Choroid plexus epithelial cell (primary cell): ENCODE measurements around the gene CIC.
A peak's percentile ranks its signal among the peaks of the same experiment; 100 is the strongest.

Experiments used
- DNase-seq: peaks from one replicate; pipeline ENCODE4 v3.0.0-alpha.2; 2010; ENCODE audit warnings: low read depth
- H3K4me3 ChIP-seq: 2 replicates; pipeline ENCODE4 v1.5.1; 2011; ENCODE audit warnings: low read depth, mild to moderate bottlenecking, control low read depth, low read length, moderate library complexity
- TF ChIP-seq, protein P1 (sequence below): conservative IDR thresholded peaks from 2 replicates; pipeline ENCODE4 v1.5.1; 2011; ENCODE audit warnings: low read depth, mild to moderate bottlenecking, control low read depth, inconsistent platforms, low read length, moderate library complexity

The CIC gene

DNA sequence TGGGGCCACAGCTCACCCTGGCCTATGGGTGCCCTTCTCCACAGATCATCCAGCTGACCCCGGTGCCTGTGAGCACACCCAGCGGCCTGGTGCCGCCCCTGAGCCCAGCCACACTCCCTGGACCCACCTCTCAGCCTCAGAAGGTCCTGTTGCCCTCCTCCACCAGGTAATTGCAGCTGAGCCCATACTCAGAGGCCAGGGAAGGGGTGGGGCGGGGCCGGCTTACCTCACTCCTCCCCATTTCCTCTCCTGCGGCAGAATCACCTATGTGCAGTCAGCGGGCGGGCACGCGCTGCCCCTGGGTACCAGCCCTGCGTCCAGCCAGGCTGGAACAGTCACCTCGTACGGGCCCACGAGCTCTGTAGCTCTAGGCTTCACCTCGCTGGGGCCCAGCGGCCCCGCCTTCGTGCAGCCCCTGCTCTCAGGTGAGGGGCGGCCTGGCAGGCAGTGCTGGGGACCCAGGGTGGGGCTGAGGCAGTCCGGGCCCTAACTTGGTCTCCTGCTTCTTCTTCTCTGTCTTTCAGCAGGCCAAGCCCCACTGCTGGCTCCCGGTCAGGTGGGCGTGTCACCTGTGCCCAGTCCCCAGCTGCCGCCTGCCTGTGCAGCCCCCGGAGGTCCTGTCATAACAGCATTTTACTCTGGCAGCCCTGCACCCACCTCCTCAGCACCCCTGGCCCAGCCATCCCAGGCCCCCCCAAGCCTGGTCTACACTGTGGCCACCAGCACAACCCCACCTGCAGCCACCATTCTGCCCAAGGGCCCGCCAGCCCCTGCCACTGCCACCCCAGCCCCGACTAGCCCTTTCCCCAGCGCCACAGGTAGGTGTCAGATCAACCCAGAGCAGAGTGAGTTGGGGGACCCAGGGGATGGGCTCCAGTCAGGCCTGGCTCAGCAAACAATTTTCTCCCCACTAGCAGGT is 23.2 kb downstream of the CIC start:
- TF ChIP-seq, protein P1, sequence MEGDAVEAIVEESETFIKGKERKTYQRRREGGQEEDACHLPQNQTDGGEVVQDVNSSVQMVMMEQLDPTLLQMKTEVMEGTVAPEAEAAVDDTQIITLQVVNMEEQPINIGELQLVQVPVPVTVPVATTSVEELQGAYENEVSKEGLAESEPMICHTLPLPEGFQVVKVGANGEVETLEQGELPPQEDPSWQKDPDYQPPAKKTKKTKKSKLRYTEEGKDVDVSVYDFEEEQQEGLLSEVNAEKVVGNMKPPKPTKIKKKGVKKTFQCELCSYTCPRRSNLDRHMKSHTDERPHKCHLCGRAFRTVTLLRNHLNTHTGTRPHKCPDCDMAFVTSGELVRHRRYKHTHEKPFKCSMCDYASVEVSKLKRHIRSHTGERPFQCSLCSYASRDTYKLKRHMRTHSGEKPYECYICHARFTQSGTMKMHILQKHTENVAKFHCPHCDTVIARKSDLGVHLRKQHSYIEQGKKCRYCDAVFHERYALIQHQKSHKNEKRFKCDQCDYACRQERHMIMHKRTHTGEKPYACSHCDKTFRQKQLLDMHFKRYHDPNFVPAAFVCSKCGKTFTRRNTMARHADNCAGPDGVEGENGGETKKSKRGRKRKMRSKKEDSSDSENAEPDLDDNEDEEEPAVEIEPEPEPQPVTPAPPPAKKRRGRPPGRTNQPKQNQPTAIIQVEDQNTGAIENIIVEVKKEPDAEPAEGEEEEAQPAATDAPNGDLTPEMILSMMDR: no peak
- no peak overlapping the region for H3K4me3 ChIP-seq
- no peak for DNase-seq

DNA sequence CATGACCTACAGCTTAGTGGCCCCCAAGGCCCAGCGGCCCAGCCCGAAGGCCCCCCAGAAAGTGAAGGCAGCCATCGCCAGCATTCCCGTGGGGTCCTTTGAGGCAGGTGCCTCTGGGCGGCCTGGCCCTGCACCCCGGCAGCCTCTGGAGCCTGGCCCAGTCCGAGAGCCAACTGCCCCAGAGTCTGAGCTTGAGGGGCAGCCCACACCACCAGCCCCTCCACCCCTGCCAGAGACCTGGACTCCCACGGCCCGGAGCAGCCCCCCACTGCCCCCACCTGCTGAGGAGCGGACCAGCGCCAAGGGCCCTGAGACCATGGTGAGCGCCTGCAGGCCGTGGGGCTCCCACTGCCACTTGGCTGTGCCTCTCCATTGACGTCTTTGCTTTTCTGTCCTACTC is 23.9 kb downstream of the CIC start:
- TF ChIP-seq, protein P1: no peak
- H3K4me3 ChIP-seq: no peak overlapping the region
- DNase-seq: no peak

DNA sequence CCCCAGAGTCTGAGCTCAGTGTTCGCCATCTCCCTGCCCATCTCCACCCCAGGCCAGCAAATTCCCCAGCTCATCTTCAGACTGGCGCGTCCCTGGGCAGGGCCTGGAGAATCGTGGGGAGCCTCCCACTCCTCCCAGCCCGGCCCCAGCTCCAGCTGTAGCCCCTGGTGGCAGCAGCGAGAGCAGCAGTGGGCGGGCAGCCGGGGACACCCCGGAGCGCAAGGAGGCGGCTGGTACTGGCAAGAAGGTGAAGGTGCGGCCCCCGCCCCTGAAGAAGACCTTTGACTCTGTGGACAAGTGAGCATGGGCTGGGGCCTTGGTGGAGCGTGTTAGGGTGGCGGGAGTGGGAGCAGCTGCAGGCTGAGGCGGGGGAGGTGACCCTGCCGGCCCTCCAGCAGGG is 24.5 kb downstream of the CIC start:
- TF ChIP-seq, protein P1: peak; percentile 33
- no peak overlapping the region for H3K4me3 ChIP-seq
- no peak for DNase-seq

DNA sequence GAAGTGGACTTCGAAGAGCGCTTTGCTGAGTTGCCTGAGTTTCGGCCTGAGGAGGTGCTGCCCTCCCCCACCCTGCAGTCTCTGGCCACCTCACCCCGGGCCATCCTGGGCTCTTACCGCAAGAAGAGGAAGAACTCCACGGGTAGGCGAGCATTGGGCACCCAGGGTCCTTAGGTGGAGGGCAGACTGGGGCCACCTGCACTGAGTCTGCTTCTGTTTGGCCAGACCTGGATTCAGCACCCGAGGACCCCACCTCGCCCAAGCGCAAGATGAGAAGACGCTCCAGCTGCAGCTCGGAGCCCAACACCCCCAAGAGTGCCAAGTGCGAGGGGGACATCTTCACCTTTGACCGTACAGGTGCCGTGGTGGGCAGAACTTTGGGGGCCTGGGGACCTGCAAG is 24.9 kb downstream of the CIC start:
- DNase-seq: no peak
- H3K4me3 ChIP-seq: no peak overlapping the region
- TF ChIP-seq, protein P1: no peak

DNA sequence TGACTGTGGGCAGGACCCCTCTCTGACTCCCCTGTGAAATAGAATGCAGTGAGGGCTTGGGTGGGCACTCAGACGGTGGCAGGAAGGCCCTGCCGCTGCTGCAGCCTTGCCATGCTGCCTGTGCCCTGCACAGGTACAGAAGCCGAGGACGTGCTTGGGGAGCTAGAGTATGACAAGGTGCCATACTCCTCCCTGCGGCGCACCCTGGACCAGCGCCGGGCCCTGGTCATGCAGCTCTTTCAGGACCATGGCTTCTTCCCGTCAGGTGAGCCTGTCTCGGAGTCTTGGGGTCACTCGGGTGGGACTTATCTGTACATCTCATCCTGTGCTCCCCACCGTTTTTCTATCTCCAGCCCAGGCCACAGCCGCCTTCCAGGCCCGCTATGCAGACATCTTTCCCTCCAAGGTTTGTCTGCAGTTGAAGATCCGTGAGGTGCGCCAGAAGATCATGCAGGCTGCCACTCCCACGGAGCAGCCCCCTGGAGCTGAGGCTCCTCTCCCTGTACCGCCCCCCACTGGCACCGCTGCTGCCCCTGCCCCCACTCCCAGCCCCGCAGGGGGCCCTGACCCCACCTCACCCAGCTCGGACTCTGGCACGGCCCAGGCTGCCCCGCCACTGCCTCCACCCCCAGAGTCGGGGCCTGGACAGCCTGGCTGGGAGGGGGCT is 25.6 kb downstream of the CIC start:
- DNase-seq: no peak
- no peak overlapping the region for H3K4me3 ChIP-seq
- TF ChIP-seq, protein P1: no peak

DNA sequence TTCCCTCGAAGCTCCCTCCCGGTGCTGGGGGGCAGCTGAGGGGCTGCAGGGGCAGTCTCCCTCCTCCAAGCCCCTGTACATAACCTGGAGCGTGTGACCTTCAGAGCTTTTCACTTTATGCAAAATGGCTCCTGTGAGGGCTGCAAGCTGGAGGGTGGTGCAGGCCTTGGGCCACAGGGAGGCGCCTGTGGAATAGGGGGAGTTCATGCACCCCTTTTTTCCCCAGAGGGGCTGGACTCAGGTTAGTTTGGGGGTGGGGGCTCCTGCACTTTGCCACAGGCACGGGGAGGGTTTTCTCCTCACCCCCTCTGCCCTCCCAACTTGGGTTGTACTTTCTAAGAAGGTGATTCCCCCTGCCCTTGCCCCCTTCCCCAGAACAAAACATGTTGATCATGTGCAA is 26.3 kb downstream of the CIC start:
- DNase-seq: no peak
- TF ChIP-seq, protein P1: peak; percentile 14
- H3K4me3 ChIP-seq: no peak overlapping the region
